Ureter (tissue), 1 donor: ENCODE measurements around the gene ERC1. TPM values are rescaled to one million over a fixed set of nuclear protein-coding genes. Genes with fewer than 3 reads are reported as not detected.
"Not testable (repeated sequence)": the region's sequence is repeated elsewhere in the genome, so short reads cannot be mapped to it uniquely, and the experiment has no call there.

Source experiments
- DNase-seq: peaks from one replicate; pipeline ENCODE4 v3.0.0-alpha.2; 2020; ENCODE audit warnings: low spot score
- total RNA-seq: library from RNA; stranded (reverse); gene quantifications from one replicate; pipeline ENCODE4 v1.2.4, GENCODE V29; 2023
- donor health status: DM: yes; HTN: yes; CAD: no.

The ERC1 gene
- total RNA-seq, 1 donor from 2014 or later = 99.2 TPM

- no peak for DNase-seq
These were observed 229.4 kb downstream of the ERC1 start for GRCh38 chr12:1220127-1221092.

- no peak for DNase-seq
These were observed 232.0 kb downstream of the ERC1 start for GRCh38 chr12:1222858-1223639.

GRCh38 chr12:1226951-1227350, 235.9 kb downstream of the ERC1 start:
- no peak for DNase-seq

GRCh38 chr12:1234073-1234472, 243.1 kb downstream of the ERC1 start:
- DNase-seq = no peak

- DNase-seq = no peak
These were observed 255.6 kb downstream of the ERC1 start for GRCh38 chr12:1246637-1247036.

- no peak for DNase-seq
These were observed 259.6 kb downstream of the ERC1 start for GRCh38 chr12:1250641-1251040.

- DNase-seq = no peak
These were observed 261.7 kb downstream of the ERC1 start for GRCh38 chr12:1252758-1253157.

- not testable (repeated sequence) for DNase-seq
These were observed 264.1 kb downstream of the ERC1 start for GRCh38 chr12:1255125-1255524.

GRCh38 chr12:1255854-1256253, 264.8 kb downstream of the ERC1 start:
- DNase-seq = not testable (repeated sequence)

GRCh38 chr12:1256285-1256684, 265.3 kb downstream of the ERC1 start:
- no peak for DNase-seq

GRCh38 chr12:1256991-1257390, 266.0 kb downstream of the ERC1 start:
- no peak for DNase-seq

- no peak for DNase-seq
These were observed 271.0 kb downstream of the ERC1 start for GRCh38 chr12:1262011-1262410.

- DNase-seq = no peak
These were observed 276.2 kb downstream of the ERC1 start for GRCh38 chr12:1267243-1267642.

- DNase-seq = no peak
These were observed 281.1 kb downstream of the ERC1 start for GRCh38 chr12:1272142-1272541.

GRCh38 chr12:1273051-1273450, 282.0 kb downstream of the ERC1 start:
- no peak for DNase-seq

- no peak for DNase-seq
These were observed 286.9 kb downstream of the ERC1 start for GRCh38 chr12:1277905-1278304.

- DNase-seq = no peak
These were observed 288.0 kb downstream of the ERC1 start for GRCh38 chr12:1279050-1279449.

- no peak for DNase-seq
These were observed 289.0 kb downstream of the ERC1 start for GRCh38 chr12:1280059-1280458.

- no peak for DNase-seq
These were observed 290.8 kb downstream of the ERC1 start for GRCh38 chr12:1281683-1282366.

- peak; percentile 50 for DNase-seq
These were observed 291.8 kb downstream of the ERC1 start for GRCh38 chr12:1282670-1283315.

- no peak for DNase-seq
These were observed 292.3 kb downstream of the ERC1 start for GRCh38 chr12:1283316-1283715.

GRCh38 chr12:1284611-1285010, 293.6 kb downstream of the ERC1 start:
- no peak for DNase-seq
